OCI-LY3 (cell line): ENCODE data around the gene CBLIF.

ENCODE experiments used
- H2AFZ ChIP-seq: fragments of 200-600, 300-600 bp; shearing (Covaris generic); 2 replicates; pipeline ENCODE4 v1.6.0; 2014; ENCODE audit warnings: antibody characterized with exemption, low read depth, low read length
- H3K27ac ChIP-seq: fragments of 200-600, 300-600 bp; sonication (generic); 2 replicates; pipeline ENCODE4 v1.5.1; 2014; ENCODE audit warnings: mild to moderate bottlenecking, low read length, moderate library complexity, mixed read lengths
- H3K27me3 ChIP-seq: fragments of 200-600, 300-600 bp; sonication (generic); 2 replicates; pipeline ENCODE4 v1.6.1; 2014; ENCODE audit warnings: low read depth, low read length, mixed read lengths
- H3K36me3 ChIP-seq: fragments of 200-600, 300-600 bp; sonication (generic); replicated peaks from 2 replicates; pipeline ENCODE3; 2014; ENCODE audit warnings: low read depth, low read length, mixed read lengths
- H3K4me1 ChIP-seq: fragments of 300-600, 200-600 bp; sonication (generic); 2 replicates; pipeline ENCODE4 v1.6.1; 2014; ENCODE audit warnings: low read length, mixed read lengths
- H3K4me2 ChIP-seq: fragments of 200-600, 300-600 bp; sonication (generic); 2 replicates; pipeline ENCODE4 v1.6.1; 2014; ENCODE audit warnings: low read length, mixed read lengths
- H3K4me3 ChIP-seq: fragments of 300-600, 200-600 bp; sonication (generic); 2 replicates; pipeline ENCODE4 v1.5.1; 2014; ENCODE audit warnings: antibody characterized with exemption, mild to moderate bottlenecking, low read length, moderate library complexity
- H3K79me2 ChIP-seq: fragments of 300-600, 200-600 bp; shearing (Covaris generic); 2 replicates; pipeline ENCODE4 v1.6.1; 2014; ENCODE audit warnings: mild to moderate bottlenecking, low read length, mixed read lengths
- H3K9ac ChIP-seq: fragments of 300-600, 200-600 bp; shearing (Covaris generic); 2 replicates; pipeline ENCODE4 v1.6.0; 2014; ENCODE audit warnings: mild to moderate bottlenecking, low read length, moderate library complexity
- H3K9me3 ChIP-seq: fragments of 200-600, 300-600 bp; shearing (Covaris generic); 2 replicates; pipeline ENCODE4 v1.6.1; 2014; ENCODE audit warnings: low read length, mixed read lengths; ENCODE audit not compliant: insufficient read depth
- H4K20me1 ChIP-seq: fragments of 200-600, 300-600 bp; sonication (generic); 2 replicates; pipeline ENCODE4 v1.6.1; 2016; ENCODE audit warnings: low read length, mixed read lengths; ENCODE audit not compliant: insufficient read depth
- EZH2phosphoT487 ChIP-seq: fragments of 200-600 bp; shearing (Covaris generic); IDR thresholded peaks from 2 replicates; pipeline ENCODE4 v1.6.1; 2018; ENCODE audit warnings: antibody characterized with exemption, mixed run types, low read depth
- TF ChIP-seq, protein P1 (sequence below): fragments of 200-600, 300-600 bp; sonication (generic); IDR thresholded peaks from 2 replicates; pipeline ENCODE4 v1.5.1; 2014; ENCODE audit warnings: antibody characterized with exemption, low read length, low read depth

Gene CBLIF

DNA sequence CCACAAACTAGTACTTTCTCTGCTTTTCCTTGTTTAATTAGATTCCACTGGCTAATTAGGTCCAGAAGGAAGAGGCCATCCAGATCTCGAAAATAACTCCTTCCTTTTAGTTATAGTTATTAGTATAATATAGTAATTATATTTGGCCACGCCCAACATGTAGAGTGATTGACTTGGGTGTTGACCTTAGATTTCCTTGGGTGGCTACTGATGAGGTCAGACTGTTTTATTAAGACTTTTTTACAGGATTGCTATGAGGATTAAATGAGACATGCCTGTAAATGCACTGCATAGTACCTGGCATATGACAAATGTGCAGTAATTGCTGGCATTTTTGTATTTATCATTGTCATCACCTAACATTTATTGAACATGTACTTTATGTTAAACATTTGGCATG, 63.2 kb downstream of the CBLIF start:
- Histone ChIP-seq H3K79me2 (no peaks in the 10 kb centered on the region), H3K9ac (no peak overlapping the region), H4K20me1 (no peaks in the 10 kb centered on the region), H3K27me3 (no peaks in the 10 kb centered on the region), H3K36me3 (peaks cover 3% of the 10 kb centered on the region), H2AFZ (no peak overlapping the region), H3K4me3 (no peak overlapping the region), H3K27ac (no peak overlapping the region), H3K4me2 (no peak overlapping the region), H3K9me3 (no peaks in the 10 kb centered on the region), H3K4me1 (no peaks in the 10 kb centered on the region)
- no peak for TF ChIP-seq EZH2phosphoT487
- TF ChIP-seq, protein P1, sequence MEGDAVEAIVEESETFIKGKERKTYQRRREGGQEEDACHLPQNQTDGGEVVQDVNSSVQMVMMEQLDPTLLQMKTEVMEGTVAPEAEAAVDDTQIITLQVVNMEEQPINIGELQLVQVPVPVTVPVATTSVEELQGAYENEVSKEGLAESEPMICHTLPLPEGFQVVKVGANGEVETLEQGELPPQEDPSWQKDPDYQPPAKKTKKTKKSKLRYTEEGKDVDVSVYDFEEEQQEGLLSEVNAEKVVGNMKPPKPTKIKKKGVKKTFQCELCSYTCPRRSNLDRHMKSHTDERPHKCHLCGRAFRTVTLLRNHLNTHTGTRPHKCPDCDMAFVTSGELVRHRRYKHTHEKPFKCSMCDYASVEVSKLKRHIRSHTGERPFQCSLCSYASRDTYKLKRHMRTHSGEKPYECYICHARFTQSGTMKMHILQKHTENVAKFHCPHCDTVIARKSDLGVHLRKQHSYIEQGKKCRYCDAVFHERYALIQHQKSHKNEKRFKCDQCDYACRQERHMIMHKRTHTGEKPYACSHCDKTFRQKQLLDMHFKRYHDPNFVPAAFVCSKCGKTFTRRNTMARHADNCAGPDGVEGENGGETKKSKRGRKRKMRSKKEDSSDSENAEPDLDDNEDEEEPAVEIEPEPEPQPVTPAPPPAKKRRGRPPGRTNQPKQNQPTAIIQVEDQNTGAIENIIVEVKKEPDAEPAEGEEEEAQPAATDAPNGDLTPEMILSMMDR: no peak

DNA sequence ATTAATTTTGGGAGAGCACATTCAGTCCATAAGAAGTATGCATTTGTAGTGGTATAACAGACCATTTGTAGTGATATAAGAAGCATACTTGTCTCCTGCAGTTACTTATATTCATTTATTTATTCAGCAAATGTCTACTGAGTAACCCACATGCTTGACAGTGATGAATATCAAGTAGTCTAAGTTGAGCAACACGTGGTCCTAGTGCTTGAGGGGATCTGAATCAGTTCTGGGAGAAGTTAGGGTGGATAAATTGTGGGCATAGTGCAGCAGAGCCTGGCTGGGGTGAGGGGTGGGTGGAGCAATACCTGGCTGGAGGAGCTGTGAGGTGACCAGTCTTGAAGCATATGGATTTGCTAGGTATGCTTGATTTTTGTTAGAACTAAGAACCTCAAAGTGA, 65.8 kb downstream of the CBLIF start:
- Histone ChIP-seq H3K27ac (no peak overlapping the region), H3K4me3 (no peak overlapping the region), H3K36me3 (peaks cover 3% of the 10 kb centered on the region), H4K20me1 (no peaks in the 10 kb centered on the region), H3K9ac (no peak overlapping the region), H2AFZ (no peak overlapping the region), H3K4me1 (no peaks in the 10 kb centered on the region), H3K4me2 (no peak overlapping the region), H3K27me3 (no peaks in the 10 kb centered on the region), H3K79me2 (no peaks in the 10 kb centered on the region), H3K9me3 (no peaks in the 10 kb centered on the region)
- TF ChIP-seq, protein P1: no peak
- TF ChIP-seq EZH2phosphoT487: no peak
